ENCODE measurements around the gene NUDT17. TPM values are rescaled to one million over a fixed set of nuclear protein-coding genes. Genes with fewer than 3 reads are reported as not detected.

The NUDT17 gene
- total and polyA plus RNA-seq, 3 donors from 2014 or later: 9.5 to 13.1 (median 9.5) TPM

- TF ChIP-seq CTCF (IDR thresholded peaks at IDR 0.05): no peak
- no peak for TF ChIP-seq POLR2A (IDR thresholded peaks at IDR 0.05)
- 23 to 29% methylated on average over 11 of the region's 11 CpGs for WGBS, 2 donors
- intact Hi-C loops (cut with DNase I; ENCODE audit: low total_unique reads): no loop called here
- DNase-seq: no peak
- no peaks in the 10 kb centered on the region for H3K36me3 ChIP-seq (ENCODE audit: low read depth, missing control alignments)
- H3K4me1 ChIP-seq: peaks cover 15% of the 10 kb centered on the region
- no peaks in the 10 kb centered on the region for H3K27me3 ChIP-seq
- H3K27ac ChIP-seq: peak overlapping the region; percentile 24 to 39
- peak overlapping the region; percentile 55 to 69 for H3K4me3 ChIP-seq
- no peaks in the 10 kb centered on the region for H3K9me3 ChIP-seq
Observed at GRCh38 chr1:145886390-145886789, 41.0 kb downstream of the NUDT17 start.

- Histone ChIP-seq H3K4me1 (peaks cover 19% of the 10 kb centered on the region), H3K9me3 (no peaks in the 10 kb centered on the region), H3K36me3 (ENCODE audit: low read depth, missing control alignments) (no peaks in the 10 kb centered on the region), H3K27me3 (no peaks in the 10 kb centered on the region), H3K27ac (peak overlapping the region in 1 of 2 donors; percentile 39), H3K4me3 (no peak overlapping the region)
- 25 to 37% methylated on average over 8 of the region's 8 CpGs for WGBS, 2 donors
- TF ChIP-seq POLR2A (IDR thresholded peaks at IDR 0.05): no peak
- no peak for TF ChIP-seq CTCF (IDR thresholded peaks at IDR 0.05)
- intact Hi-C loops (cut with DNase I; ENCODE audit: low total_unique reads): no loop called here
- DNase-seq: no peak
Observed at GRCh38 chr1:145886816-145887215, 41.4 kb downstream of the NUDT17 start.

- Histone ChIP-seq H3K36me3 (ENCODE audit: low read depth, missing control alignments) (no peaks in the 10 kb centered on the region), H3K9me3 (no peaks in the 10 kb centered on the region), H3K27ac (no peak overlapping the region)
Observed at GRCh38 chr1:145887631-145888030, 42.2 kb downstream of the NUDT17 start.

GRCh38 chr1:145889722-145890121 lies 44.3 kb downstream of the NUDT17 start:
- no peak for DNase-seq

More at GRCh38 chr1:145887631-145888030, 42.2 kb downstream of the NUDT17 start:
- DNase-seq: no peak
- no peak overlapping the region for H3K4me3 ChIP-seq
- no peak for TF ChIP-seq POLR2A (IDR thresholded peaks at IDR 0.05)
- no peak for TF ChIP-seq CTCF (IDR thresholded peaks at IDR 0.05)
- peaks cover 27% of the 10 kb centered on the region for H3K4me1 ChIP-seq
- no peaks in the 10 kb centered on the region for H3K27me3 ChIP-seq
- intact Hi-C loops (cut with DNase I; ENCODE audit: low total_unique reads): no loop called here
- 83 to 86% methylated on average over 5 of the region's 5 CpGs for WGBS, 2 donors

More at GRCh38 chr1:145889722-145890121, 44.3 kb downstream of the NUDT17 start:
- H3K27me3 ChIP-seq: no peaks in the 10 kb centered on the region
- H3K9me3 ChIP-seq: no peaks in the 10 kb centered on the region
- 83 to 94% methylated on average over 3 of the region's 3 CpGs for WGBS, 2 donors
- intact Hi-C loops (cut with DNase I; ENCODE audit: low total_unique reads): no loop called here
- H3K4me1 ChIP-seq: peaks cover 33% of the 10 kb centered on the region
- H3K36me3 ChIP-seq (ENCODE audit: low read depth, missing control alignments): no peaks in the 10 kb centered on the region
- no peak for TF ChIP-seq CTCF (IDR thresholded peaks at IDR 0.05)
- TF ChIP-seq POLR2A (IDR thresholded peaks at IDR 0.05): no peak
- H3K27ac ChIP-seq: no peak overlapping the region
- no peak overlapping the region for H3K4me3 ChIP-seq

All from testis (tissue), 3 donors.